ENCODE results near the gene SDF2L1. TPM values are rescaled to one million over a fixed set of nuclear protein-coding genes. Genes with fewer than 3 reads are reported as not detected.

Gene SDF2L1
- total RNA-seq, 1 donor, result 22.0 TPM

GRCh38 chr22:21626735-21627469 lies 15.2 kb upstream of the SDF2L1 start:
- TF ChIP-seq CTCF (IDR thresholded peaks at IDR 0.05; ENCODE audit: insufficient read depth, low read depth, low read length), result no peak
- no peak overlapping the region for H3K4me3 ChIP-seq (ENCODE audit: low read depth, low read length)
- DNase-seq (ENCODE audit: low read depth), result no peak

GRCh38 chr22:21628386-21629254 lies 13.5 kb upstream of the SDF2L1 start:
- peak overlapping the region; percentile 82 for H3K4me3 ChIP-seq (ENCODE audit: low read depth, low read length)
- DNase-seq (ENCODE audit: low read depth), result no peak
- no peak for TF ChIP-seq CTCF (IDR thresholded peaks at IDR 0.05; ENCODE audit: insufficient read depth, low read depth, low read length)

- peak; percentile 90 for DNase-seq (ENCODE audit: low read depth)
- H3K4me3 ChIP-seq (ENCODE audit: low read depth, low read length), result peak within 1 kb of the TSS; percentile 82
- TF ChIP-seq CTCF (IDR thresholded peaks at IDR 0.05; ENCODE audit: insufficient read depth, low read depth, low read length), result peak; percentile 48
Measured at GRCh38 chr22:21629255-21630149, 12.6 kb upstream of the SDF2L1 start, which contains the start of gene YDJC. YDJC (minus strand) TSS chr22:21630022; CDS start chr22:21630014, 8 bp downstream.

GRCh38 chr22:21631025-21631424 lies 11.1 kb upstream of the SDF2L1 start:
- TF ChIP-seq CTCF (IDR thresholded peaks at IDR 0.05; ENCODE audit: insufficient read depth, low read depth, low read length), result no peak

GRCh38 chr22:21632237-21632895 lies 9.7 kb upstream of the SDF2L1 start, which contains the start of gene CCDC116:
CCDC116 (plus strand) TSS chr22:21632760; CDS start chr22:21633182, 422 bp downstream.
- H3K4me3 ChIP-seq (ENCODE audit: low read depth, low read length), result no peak within 1 kb of the TSS
- no peak for TF ChIP-seq CTCF (IDR thresholded peaks at IDR 0.05; ENCODE audit: insufficient read depth, low read depth, low read length)
- DNase-seq (ENCODE audit: low read depth), result no peak

More at GRCh38 chr22:21631025-21631424, 11.1 kb upstream of the SDF2L1 start:
- no peak for DNase-seq (ENCODE audit: low read depth)
- H3K4me3 ChIP-seq (ENCODE audit: low read depth, low read length), result no peak overlapping the region

- DNase-seq (ENCODE audit: low read depth), result no peak
- H3K4me3 ChIP-seq (ENCODE audit: low read depth, low read length), result no peak overlapping the region
- no peak for TF ChIP-seq CTCF (IDR thresholded peaks at IDR 0.05; ENCODE audit: insufficient read depth, low read depth, low read length)
Measured at GRCh38 chr22:21632931-21633330, 9.2 kb upstream of the SDF2L1 start.
